CD14-positive monocyte (primary cell): ENCODE data around the gene ENKUR. TPM values are rescaled to one million over a fixed set of nuclear protein-coding genes. Genes with fewer than 3 reads are reported as not detected.
A peak's percentile ranks its signal among the peaks of the same experiment; 100 is the strongest.

Experiments
- DNase-seq, 3 donors: peaks; one replicate each; pipeline ENCODE4 v3.0.0-alpha.2; 2011 to 2022
- H2AFZ ChIP-seq: 2 replicates; pipeline ENCODE4 v1.6.0; 2012; ENCODE audit warnings: mild to moderate bottlenecking, low read depth, low read length, inconsistent platforms; ENCODE audit not compliant: insufficient read depth, poor library complexity, severe bottlenecking
- H3K27ac ChIP-seq, 2 donors: 1 replicate in 1 of 2; 2 replicates in 1 of 2; pipeline ENCODE4 v1.5.1; 2012 to 2013; ENCODE audit warnings: low read length in 2 of 2, control low read depth in 1 of 2, inconsistent platforms in 1 of 2, low read depth in 1 of 2, mild to moderate bottlenecking in 1 of 2
- H3K27me3 ChIP-seq, 2 donors: one replicate each; pipeline versions ENCODE4 v1.6.0 to v1.6.1; 2011 to 2013; ENCODE audit warnings: low read length in 2 of 2; ENCODE audit not compliant: control insufficient read depth in 2 of 2, insufficient read depth in 2 of 2
- H3K36me3 ChIP-seq, 2 donors: replicated peaks in 1 of 2; 1 replicate in 1 of 2; 2 replicates in 1 of 2; pipeline versions ENCODE4 v1.5.1 to v1.6.1; 2012 to 2013; ENCODE audit warnings: low read length in 2 of 2, control low read depth in 1 of 2, inconsistent platforms in 1 of 2, mild to moderate bottlenecking in 1 of 2; ENCODE audit not compliant: insufficient read depth in 2 of 2, control insufficient read depth in 1 of 2
- H3K4me1 ChIP-seq, 2 donors: 1 replicate in 1 of 2; 2 replicates in 1 of 2; pipeline versions ENCODE4 v1.5.1 to v1.6.1; 2012 to 2013; ENCODE audit warnings: low read length in 2 of 2, control low read depth in 1 of 2, inconsistent platforms in 1 of 2, mild to moderate bottlenecking in 1 of 2, moderate library complexity in 1 of 2; ENCODE audit not compliant: insufficient read depth in 2 of 2, control insufficient read depth in 1 of 2
- H3K4me2 ChIP-seq: replicated peaks from 2 replicates; pipeline ENCODE3; 2012; ENCODE audit warnings: low read length, moderate library complexity, mild to moderate bottlenecking; ENCODE audit not compliant: poor library complexity, severe bottlenecking; ENCODE audit errors: extremely low read depth
- H3K4me3 ChIP-seq, 3 experiments: fragments of 200-600 bp in 1 of 3; sonication (generic) in 1 of 3; replicated peaks in 1 of 3; 1 replicate in 2 of 3; 2 replicates in 1 of 3; pipeline ENCODE4 v1.5.1; 2011 to 2013; ENCODE audit warnings: low read length in 3 of 3, mild to moderate bottlenecking in 3 of 3, control low read depth in 2 of 3, low read depth in 2 of 3, inconsistent platforms in 1 of 3, moderate library complexity in 1 of 3
- H3K79me2 ChIP-seq: 2 replicates; pipeline ENCODE4 v1.6.0; 2012; ENCODE audit warnings: mild to moderate bottlenecking, control low read depth, inconsistent platforms, low read length, moderate library complexity; ENCODE audit not compliant: insufficient read depth
- H3K9ac ChIP-seq: 2 replicates; pipeline ENCODE4 v1.6.0; 2017; ENCODE audit warnings: low read length, mild to moderate bottlenecking; ENCODE audit not compliant: insufficient read depth, poor library complexity, severe bottlenecking
- H3K9me3 ChIP-seq, 2 donors: replicated peaks in 1 of 2; 1 replicate in 1 of 2; 2 replicates in 1 of 2; pipeline versions ENCODE4 v1.5.1 to v1.6.1; 2012 to 2013; ENCODE audit warnings: low read length in 2 of 2, control low read depth in 1 of 2; ENCODE audit not compliant: control insufficient read depth in 1 of 2, insufficient read depth in 1 of 2
- H4K20me1 ChIP-seq: 2 replicates; pipeline ENCODE4 v1.6.0; 2012; ENCODE audit warnings: mild to moderate bottlenecking, low read length, control low read depth, moderate library complexity; ENCODE audit not compliant: insufficient read depth
- H3K27ac Mint-ChIP-seq, 7 donors: one replicate each; pipeline ENCODE4 v1.8.0; 2020; ENCODE audit warnings: mild to moderate bottlenecking in 7 of 7, mixed read lengths in 7 of 7, moderate library complexity in 6 of 7, inconsistent platforms in 2 of 7
- H3K27me3 Mint-ChIP-seq, 3 donors: one replicate each; pipeline ENCODE4 v1.8.0; 2021 to 2022; ENCODE audit warnings: low read depth in 3 of 3, mild to moderate bottlenecking in 3 of 3, mixed read lengths in 3 of 3, moderate library complexity in 3 of 3, inconsistent platforms in 1 of 3
- H3K36me3 Mint-ChIP-seq, 2 donors: one replicate each; pipeline ENCODE4 v1.8.0; 2020; ENCODE audit warnings: mixed read lengths in 2 of 2, inconsistent platforms in 1 of 2, mild to moderate bottlenecking in 1 of 2
- H3K4me1 Mint-ChIP-seq: one replicate; pipeline ENCODE4 v1.8.0; 2020; ENCODE audit warnings: mild to moderate bottlenecking, mixed read lengths
- H3K4me3 Mint-ChIP-seq, 2 donors: one replicate each; pipeline ENCODE4 v1.8.0; 2020; ENCODE audit warnings: mild to moderate bottlenecking in 2 of 2, mixed read lengths in 2 of 2, moderate library complexity in 1 of 2
- H3K9me3 Mint-ChIP-seq, 7 donors: one replicate each; pipeline ENCODE4 v1.8.0; 2020 to 2022; ENCODE audit warnings: mixed read lengths in 7 of 7, mild to moderate bottlenecking in 6 of 7, moderate library complexity in 6 of 7, inconsistent platforms in 2 of 7
- CTCF ChIP-seq: fragments of 200-600 bp; IDR thresholded peaks from one replicate; pipeline ENCODE4 v1.8.0; 2022; ENCODE audit warnings: antibody characterized with exemption, mild to moderate bottlenecking
- WGBS: methylation state at CpG from one replicate; pipeline ENCODE4 v1.1.5; 2013; ENCODE audit warnings: missing lambda C conversion rate; ENCODE audit not compliant: insufficient coverage; 5-methylcytosine and 5-hydroxymethylcytosine counted together
- intact Hi-C, 2 donors: fragments of 100-400 bp; cut with micrococcal nuclease; formaldehyde crosslinking; loops; one replicate each; pipeline versions ENCODE4 v1.15.0 to v1.15.1; 2023
- polyA plus RNA-seq, 3 donors: library from polyadenylated mRNA; depleted of rRNA in 1 of 3; unstranded in 2 of 3; stranded (reverse) in 1 of 3; fragments of 300-500 nt in 2 of 3; fragments of >200 nt in 1 of 3; fragmentation: Illumina TruSeq in 2 of 3; gene quantifications; 1 replicate in 2 of 3; 2 replicates in 1 of 3; pipeline ENCODE4 v1.2.3, GENCODE V29; 2012 to 2021

Gene ENKUR
- polyA plus RNA-seq, 3 donors = 0.16 TPM; not detected in 2

GRCh38 chr10:25024528-25024927 is 8.6 kb upstream of the ENKUR start:
- no peaks in the 10 kb centered on the region for H3K9me3 ChIP-seq
- no peaks in the 10 kb centered on the region for H3K36me3 Mint-ChIP-seq
- H3K4me1 Mint-ChIP-seq = peaks cover 9% of the 10 kb centered on the region
- 100% methylated on average over 2 of the region's 8 CpGs for WGBS
- H4K20me1 ChIP-seq = no peaks in the 10 kb centered on the region
- H2AFZ ChIP-seq = no peak overlapping the region
- H3K4me3 ChIP-seq = no peak overlapping the region
- no peak for TF ChIP-seq CTCF
- H3K27me3 Mint-ChIP-seq = no peaks in the 10 kb centered on the region
- no peaks in the 10 kb centered on the region for H3K4me1 ChIP-seq
- intact Hi-C loops = no loop called here
- H3K4me2 ChIP-seq = no peak overlapping the region
- peaks cover 0 to 2% (median 0%) of the 10 kb centered on the region in 7 donors for H3K9me3 Mint-ChIP-seq
- H3K36me3 ChIP-seq = no peaks in the 10 kb centered on the region
- no peak overlapping the region for H3K27ac Mint-ChIP-seq
- H3K9ac ChIP-seq = no peak overlapping the region
- no peaks in the 10 kb centered on the region for H3K79me2 ChIP-seq
- H3K4me3 Mint-ChIP-seq = no peak overlapping the region
- no peaks in the 10 kb centered on the region for H3K27me3 ChIP-seq
- H3K27ac ChIP-seq = no peak overlapping the region
- no peak for DNase-seq

- no peak overlapping the region for H3K27ac Mint-ChIP-seq
- Histone ChIP-seq H3K4me2 (no peak overlapping the region), H3K27me3 (no peaks in the 10 kb centered on the region), H3K36me3 (no peaks in the 10 kb centered on the region), H3K27ac (no peak overlapping the region), H3K79me2 (no peaks in the 10 kb centered on the region), H3K4me1 (no peaks in the 10 kb centered on the region), H2AFZ (peak overlapping the region; percentile 51), H3K4me3 (no peak overlapping the region), H3K9ac (no peak overlapping the region), H3K9me3 (no peaks in the 10 kb centered on the region), H4K20me1 (no peaks in the 10 kb centered on the region)
- H3K36me3 Mint-ChIP-seq = no peaks in the 10 kb centered on the region
- WGBS = 0% methylated on average over 1 of the region's 3 CpGs
- intact Hi-C loops = no loop called here
- no peak for TF ChIP-seq CTCF
- no peak overlapping the region for H3K4me3 Mint-ChIP-seq
- no peaks in the 10 kb centered on the region for H3K27me3 Mint-ChIP-seq
- H3K4me1 Mint-ChIP-seq = peaks cover 9% of the 10 kb centered on the region
- DNase-seq = no peak
- H3K9me3 Mint-ChIP-seq = peaks cover 0 to 2% (median 0%) of the 10 kb centered on the region in 7 donors
These were observed 7.3 kb upstream of the ENKUR start for GRCh38 chr10:25023278-25023677.
